GM18502 (cell line): ENCODE results near the gene PIAS1.
"Not testable (repeated sequence)": the region's sequence is repeated elsewhere in the genome, so short reads cannot be mapped to it uniquely, and the experiment has no call there.

Experiments used
- ATAC-seq: cut with Tn5 transposase; IDR thresholded peaks from one replicate; pipeline ENCODE4 v1.9.1; 2021; ENCODE audit warnings: mild to moderate bottlenecking; ENCODE audit not compliant: unreplicated experiment, poor library complexity

The PIAS1 gene

DNA sequence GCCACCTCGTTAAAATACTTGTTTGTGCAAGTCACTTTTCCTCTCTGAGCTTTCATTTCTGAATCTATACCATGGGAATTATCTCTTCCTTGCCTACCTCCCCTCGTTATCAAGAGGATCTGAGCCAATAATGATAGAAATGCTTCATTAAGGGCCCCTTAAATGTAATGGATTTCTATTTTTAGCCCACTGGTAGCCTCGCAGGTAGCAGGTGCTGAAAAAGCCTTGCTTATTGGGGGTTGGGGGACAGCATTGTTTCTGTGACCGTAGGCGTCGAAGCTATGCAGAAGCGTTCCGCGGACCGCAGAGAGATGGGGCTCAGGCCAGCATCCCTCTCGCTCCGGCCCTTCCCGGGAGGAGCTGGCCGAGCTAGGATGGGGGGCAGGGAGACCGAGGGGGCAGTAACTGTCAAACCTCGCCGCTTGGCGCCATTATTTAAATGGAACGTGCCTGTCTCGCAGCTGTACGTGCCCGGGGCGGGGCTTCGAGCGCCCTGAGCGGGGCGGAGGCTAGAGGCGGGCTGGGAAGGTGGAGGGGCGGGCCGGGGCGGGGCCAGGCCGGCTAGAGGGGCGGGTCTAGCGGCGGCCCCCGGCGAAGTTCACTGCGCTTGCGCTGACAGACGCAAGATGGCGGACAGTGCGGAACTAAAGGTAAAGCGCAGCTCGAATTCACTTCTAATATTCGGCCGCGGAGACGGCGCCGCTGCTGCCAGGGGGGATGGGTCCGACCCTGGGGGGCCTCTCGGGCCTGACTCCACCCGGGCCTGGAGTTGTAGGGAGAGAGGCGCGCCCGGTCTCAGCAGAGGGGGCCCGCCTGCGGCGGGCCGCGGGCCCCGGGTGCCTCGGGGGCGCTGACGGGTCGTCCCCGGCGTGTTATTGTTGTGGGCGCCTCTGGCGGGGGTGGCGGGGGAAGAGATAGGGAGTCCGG is at the start of gene PIAS1:
TSS of gene PIAS1 (plus strand) at position 615 of the 927 bp plus-strand sequence. CDS start at position 627, 12 bp downstream.
- peak; percentile 86 for ATAC-seq

- ATAC-seq, result not testable (repeated sequence)
Observed at GRCh38 chr15:68007642-68008041, 46.5 kb upstream of the PIAS1 start.

- ATAC-seq, result no peak
Observed at GRCh38 chr15:68010361-68011153, 43.6 kb upstream of the PIAS1 start.

DNA sequence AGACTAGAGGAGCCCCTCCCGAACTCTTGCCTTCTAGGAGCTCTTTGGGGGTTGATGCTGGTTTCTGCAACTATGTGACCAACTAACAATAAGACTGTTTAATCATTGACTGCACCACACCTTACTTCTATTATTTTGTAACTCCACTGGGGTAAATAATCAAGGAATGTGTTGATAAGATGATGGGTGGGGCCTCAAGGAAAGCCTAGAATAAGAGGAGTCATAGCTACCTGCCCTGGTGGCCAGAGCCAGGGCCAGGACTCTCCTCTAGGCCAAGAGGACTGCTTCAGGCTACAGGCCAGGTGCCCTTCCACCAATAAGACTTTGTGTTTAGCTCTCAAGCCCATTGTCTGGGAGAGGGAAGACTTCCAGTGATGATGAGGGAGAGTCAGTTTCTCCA is 41.2 kb upstream of the PIAS1 start:
- ATAC-seq, result no peak

GRCh38 chr15:68014219-68014618 is 39.9 kb upstream of the PIAS1 start:
- no peak for ATAC-seq

DNA sequence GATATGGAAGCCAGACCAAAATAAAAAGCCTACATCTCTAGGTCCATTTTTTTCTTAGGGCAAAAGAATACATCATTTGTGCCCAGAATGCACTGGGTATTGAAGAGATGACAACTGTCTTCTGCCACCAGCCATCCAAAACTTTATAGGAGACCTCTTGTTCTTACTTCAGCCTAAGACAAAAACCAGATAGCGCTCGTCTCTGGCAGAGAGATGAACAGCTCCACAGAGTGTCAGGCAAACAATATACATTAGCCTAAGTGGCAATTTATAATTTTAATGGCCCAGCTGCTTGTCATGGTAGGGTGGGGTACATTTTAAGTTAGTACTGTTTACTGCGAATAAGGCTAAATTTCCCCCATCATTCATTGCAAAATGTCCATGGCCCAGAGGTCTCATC is 38.9 kb upstream of the PIAS1 start:
- ATAC-seq, result no peak

DNA sequence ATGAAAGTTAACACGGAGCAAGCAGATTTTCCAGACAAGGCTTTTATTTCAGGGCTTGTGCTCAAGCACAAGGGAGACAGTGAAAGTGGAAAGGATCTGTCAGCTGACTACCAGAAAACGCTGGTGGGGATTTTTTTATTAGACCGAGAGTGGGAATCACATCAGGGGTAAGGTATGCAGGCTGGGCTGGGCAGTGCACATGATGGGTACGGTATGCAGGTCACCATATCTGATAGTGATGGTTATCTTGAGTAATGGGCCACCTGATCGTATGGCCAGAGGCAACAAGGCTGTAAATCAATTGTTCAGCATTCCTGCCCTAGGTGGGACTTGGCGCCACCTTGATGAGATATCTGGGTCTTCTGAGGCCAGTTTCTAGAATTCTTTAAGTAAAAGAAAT is 36.9 kb upstream of the PIAS1 start:
- ATAC-seq, result no peak

GRCh38 chr15:68018797-68019444 is 35.2 kb upstream of the PIAS1 start:
- ATAC-seq, result no peak

- ATAC-seq, result no peak
Observed at GRCh38 chr15:68019814-68020525, 34.1 kb upstream of the PIAS1 start.

DNA sequence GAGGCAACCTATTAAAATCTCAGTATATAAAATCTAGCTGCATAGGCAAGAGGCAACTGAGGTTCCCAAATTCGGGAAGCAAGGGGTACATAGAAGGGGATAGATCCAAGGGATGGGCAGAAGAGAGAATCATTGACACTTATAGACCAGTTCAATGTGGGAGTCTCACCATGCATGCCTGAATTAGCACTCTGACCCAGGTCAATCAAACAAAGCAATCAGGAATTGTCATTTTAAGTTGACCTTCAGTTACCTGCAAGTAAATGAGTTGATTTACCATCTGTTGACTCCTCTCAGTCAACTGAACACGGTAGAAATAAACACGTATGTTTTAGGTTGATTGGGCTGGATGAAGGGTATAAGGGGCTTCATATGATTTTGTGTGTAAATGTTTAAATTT is 33.4 kb upstream of the PIAS1 start:
- ATAC-seq, result no peak

GRCh38 chr15:68022061-68022460 is 32.1 kb upstream of the PIAS1 start:
- no peak for ATAC-seq

GRCh38 chr15:68023307-68024101 is 30.6 kb upstream of the PIAS1 start:
- ATAC-seq, result no peak

DNA sequence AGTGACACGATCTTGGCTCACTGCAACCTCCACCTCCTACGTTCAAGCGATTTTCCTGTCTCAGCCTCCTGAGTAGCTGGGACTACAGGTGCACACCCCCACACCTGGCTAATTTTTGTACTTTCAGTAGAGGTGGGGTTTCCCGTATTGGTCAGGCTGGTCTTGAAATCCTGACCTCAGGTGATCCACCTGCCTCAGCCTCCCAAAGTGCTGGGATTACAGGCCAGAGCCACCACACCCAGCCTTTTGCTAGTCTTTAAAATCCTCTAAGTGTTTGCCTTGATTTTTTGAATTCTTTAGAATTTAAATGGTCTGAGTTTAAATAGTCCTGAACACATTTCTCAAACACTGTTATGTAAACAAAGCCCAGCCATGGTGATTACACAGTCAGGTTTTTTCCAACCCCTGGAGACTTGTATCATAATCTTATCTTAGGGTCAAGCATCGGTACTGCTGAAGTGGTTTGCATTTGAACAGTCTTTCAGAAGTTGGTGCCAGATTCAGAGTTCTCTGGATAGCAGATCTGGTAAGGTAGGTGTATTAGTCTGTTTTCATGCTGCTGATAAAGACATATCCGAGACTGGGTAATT is 28.2 kb upstream of the PIAS1 start:
- ATAC-seq, result no peak

DNA sequence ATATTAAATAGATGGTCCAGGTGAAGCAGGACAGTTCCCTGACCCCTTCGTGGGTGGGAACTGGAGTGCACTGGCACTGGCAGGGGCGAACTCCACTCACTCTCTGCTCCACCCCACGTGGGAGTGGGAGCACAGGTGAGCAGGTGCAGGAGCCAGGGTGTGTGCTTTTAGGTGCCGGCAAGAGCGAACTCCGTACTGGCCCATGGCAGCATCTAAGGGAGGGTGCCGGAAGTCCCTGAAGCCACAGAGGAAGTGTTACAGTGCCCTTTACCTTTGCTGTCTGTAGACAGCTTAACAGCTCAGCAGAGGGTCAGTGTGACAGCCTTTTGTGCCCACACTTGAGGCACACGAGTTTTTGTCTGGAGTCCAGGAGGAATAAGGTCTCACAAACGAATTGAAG is 26.7 kb upstream of the PIAS1 start:
- ATAC-seq, result no peak

DNA sequence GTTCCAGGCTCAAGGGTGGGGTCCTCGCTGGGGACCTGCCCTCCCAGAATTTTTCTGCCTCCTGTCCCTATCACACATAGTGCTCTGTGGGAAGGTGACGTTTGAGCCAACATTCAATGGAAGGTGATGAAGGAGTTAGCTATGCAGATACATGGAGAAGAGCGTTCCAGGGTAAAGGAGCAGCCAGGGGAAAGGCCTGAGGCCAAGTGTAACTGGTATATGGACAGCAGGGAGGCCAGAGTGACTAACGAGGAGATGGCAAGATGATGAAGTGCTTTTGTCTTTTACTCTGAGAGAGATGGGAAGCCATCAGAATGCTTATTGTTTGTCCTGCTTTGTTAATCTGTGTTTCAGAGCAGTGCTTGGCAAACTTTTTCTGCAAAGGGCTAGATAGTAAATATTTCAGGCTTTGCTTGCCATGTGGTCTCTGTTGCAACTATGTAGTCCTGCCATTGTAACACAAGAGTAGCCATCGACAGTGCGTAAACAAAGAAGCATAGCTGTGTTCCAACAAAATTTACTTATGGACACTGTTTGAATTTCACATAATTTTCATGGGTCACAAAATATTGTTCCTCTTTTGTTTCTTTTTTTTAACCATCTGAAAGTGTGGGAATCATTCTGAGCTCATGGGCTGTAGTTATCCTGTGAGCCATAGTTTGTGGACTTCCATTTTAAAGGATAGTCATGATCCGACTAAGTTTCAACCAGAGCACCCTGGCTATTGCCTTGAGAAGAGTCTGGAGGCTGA is 25.8 kb upstream of the PIAS1 start:
- ATAC-seq, result no peak

- no peak for ATAC-seq
Observed at GRCh38 chr15:68028888-68029207, 25.3 kb upstream of the PIAS1 start.

GRCh38 chr15:68029959-68030358 is 24.2 kb upstream of the PIAS1 start:
- ATAC-seq, result no peak

DNA sequence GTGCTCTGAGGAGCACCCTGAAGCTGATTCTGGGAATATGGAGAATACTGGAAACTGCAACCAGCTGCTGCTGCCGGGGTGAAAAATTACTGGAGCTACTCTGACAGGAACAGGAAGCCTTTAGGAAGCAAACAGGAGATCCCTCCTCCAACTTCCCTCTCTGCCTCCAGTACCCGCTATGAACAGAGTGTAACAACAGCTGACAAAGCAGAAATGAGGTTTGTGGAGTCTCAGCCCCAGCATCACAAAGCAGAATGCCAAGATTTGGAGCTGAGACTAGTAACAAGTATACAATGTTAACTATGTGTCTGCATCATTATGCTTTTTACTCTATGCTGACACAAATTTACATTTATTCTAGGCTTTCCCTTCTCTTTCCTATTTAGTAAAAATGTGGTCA is 22.7 kb upstream of the PIAS1 start:
- no peak for ATAC-seq

- ATAC-seq, result peak; percentile 58
Observed at GRCh38 chr15:68032672-68033071, 21.4 kb upstream of the PIAS1 start.
